ENCODE data around the gene KANSL1L.

GRCh38 chr2:210009896-210010295, 161.3 kb downstream of the KANSL1L start:
- TF ChIP-seq TCF12 (IDR thresholded peaks at IDR 0.05; ENCODE audit: low read depth) (no peak), RAD21 (IDR thresholded peaks at IDR 0.05; ENCODE audit: low read depth) (no peak), EP300 (IDR thresholded peaks at IDR 0.05; ENCODE audit: borderline replicate concordance) (no peak), TAF1 (IDR thresholded peaks at IDR 0.05; ENCODE audit: low read depth) (no peak), CEBPB (IDR thresholded peaks at IDR 0.05) (no peak), FOXM1 (IDR thresholded peaks at IDR 0.05; ENCODE audit: borderline replicate concordance, low read depth) (no peak), REST (IDR thresholded peaks at IDR 0.05; ENCODE audit: low read depth) (no peak)
